HL-60 (cell line): ENCODE data around the gene NMUR1.

Experiments
- DNase-seq, 2 experiments: peaks; one replicate each; pipeline ENCODE4 v3.0.0-alpha.2; 2010 to 2020; ENCODE audit warnings: low read depth in 1 of 2, low spot score in 1 of 2
- H3K27ac ChIP-seq: fragments of 250-450 bp; sonication (Bioruptor Pico); replicated peaks from 2 replicates; pipeline ENCODE4 v1.5.1; 2020; ENCODE audit warnings: mild to moderate bottlenecking, moderate library complexity
- H3K27me3 ChIP-seq: fragments of 250-450 bp; sonication (Bioruptor Pico); 2 replicates; pipeline ENCODE4 v1.5.1; 2021; ENCODE audit warnings: mild to moderate bottlenecking, moderate library complexity; ENCODE audit not compliant: insufficient read depth, poor library complexity, severe bottlenecking
- H3K4me3 ChIP-seq: replicated peaks from 2 replicates; pipeline ENCODE4 v1.5.1; 2011; ENCODE audit warnings: mild to moderate bottlenecking, control low read depth, low read length; ENCODE audit not compliant: insufficient read depth
- CTCF ChIP-seq: IDR thresholded peaks from one replicate; pipeline ENCODE4 v1.5.1; 2011; ENCODE audit warnings: low read length, control low read depth, inconsistent platforms; ENCODE audit not compliant: insufficient read depth
- GABPA ChIP-seq: IDR thresholded peaks from 2 replicates; pipeline ENCODE4 v1.6.1; 2012; ENCODE audit warnings: low read depth
- POLR2AphosphoS5 ChIP-seq: IDR thresholded peaks from 2 replicates; pipeline ENCODE4 v1.6.1; 2012; ENCODE audit warnings: low read depth
- REST ChIP-seq: IDR thresholded peaks from 2 replicates; pipeline ENCODE4 v1.6.1; 2012; ENCODE audit warnings: low read depth; ENCODE audit not compliant: insufficient replicate concordance
- SPI1 ChIP-seq: IDR thresholded peaks from 2 replicates; pipeline ENCODE4 v1.6.1; 2012; ENCODE audit warnings: low read depth, mild to moderate bottlenecking, borderline replicate concordance

NMUR1 gene

GRCh38 chr2:231541645-231542044 is 11.4 kb upstream of the NMUR1 start:
- no peak for TF ChIP-seq REST
- no peak for TF ChIP-seq GABPA
- TF ChIP-seq CTCF, result no peak
- TF ChIP-seq POLR2AphosphoS5, result no peak
- no peak for TF ChIP-seq SPI1
- DNase-seq, result no peak
- H3K4me3 ChIP-seq, result no peak overlapping the region
- no peaks in the 10 kb centered on the region for H3K27me3 ChIP-seq
- no peak overlapping the region for H3K27ac ChIP-seq

- Histone ChIP-seq H3K27ac (no peak overlapping the region), H3K4me3 (no peak overlapping the region), H3K27me3 (no peaks in the 10 kb centered on the region)
- no peak for DNase-seq
- no peak for TF ChIP-seq CTCF
- TF ChIP-seq GABPA, result no peak
- TF ChIP-seq SPI1, result no peak
- no peak for TF ChIP-seq POLR2AphosphoS5
- no peak for TF ChIP-seq REST
These were observed 9.7 kb upstream of the NMUR1 start for GRCh38 chr2:231539991-231540390.

- Histone ChIP-seq H3K27ac (no peak overlapping the region), H3K27me3 (no peaks in the 10 kb centered on the region), H3K4me3 (no peak overlapping the region)
- no peak for TF ChIP-seq POLR2AphosphoS5
- TF ChIP-seq SPI1, result no peak
- no peak for TF ChIP-seq REST
- TF ChIP-seq GABPA, result no peak
- TF ChIP-seq CTCF, result no peak
- DNase-seq, result no peak
These were observed 5.7 kb upstream of the NMUR1 start for GRCh38 chr2:231535961-231536360.
